ENCODE measurements around the gene SSTR3.

DNA sequence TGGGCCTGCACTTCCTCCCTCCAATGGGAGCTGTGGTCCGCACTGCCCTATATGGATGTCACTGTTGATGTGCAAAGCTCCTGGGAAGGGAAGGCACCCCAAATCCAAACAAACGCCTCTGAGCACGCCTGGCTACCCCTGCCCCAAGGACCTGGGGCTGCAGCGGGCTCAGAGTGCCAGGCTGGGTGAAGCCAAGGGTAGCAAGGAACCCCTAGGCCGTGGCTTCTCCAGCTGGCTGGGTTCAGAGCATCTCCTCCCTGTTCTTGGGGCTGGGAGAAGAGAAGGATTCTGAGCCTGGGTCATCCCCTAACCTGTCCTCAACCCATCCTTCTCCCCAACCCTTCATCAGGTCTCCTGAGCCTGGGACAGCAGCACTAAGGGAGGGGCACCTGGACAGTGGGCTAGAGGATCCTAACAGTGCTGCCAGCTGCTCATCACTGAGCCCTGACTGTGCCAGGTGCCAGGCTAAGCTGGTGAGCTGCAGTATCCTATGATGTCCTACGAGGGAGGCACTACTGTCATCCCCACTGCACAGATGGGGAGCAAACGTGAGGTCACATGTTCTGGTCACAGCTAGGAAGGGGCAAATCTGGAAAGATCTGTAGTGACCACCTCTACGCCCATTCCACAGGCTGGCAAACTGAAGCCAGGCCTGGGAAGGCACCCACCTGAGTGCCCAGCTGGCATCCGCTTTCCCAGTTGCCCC is 3.0 kb downstream of the SSTR3 start:
- TF ChIP-seq POLR2AphosphoS5 (IDR thresholded peaks at IDR 0.05) = no peak
- TF ChIP-seq POLR2A (IDR thresholded peaks at IDR 0.05) = no peak
- TF ChIP-seq, protein P1, sequence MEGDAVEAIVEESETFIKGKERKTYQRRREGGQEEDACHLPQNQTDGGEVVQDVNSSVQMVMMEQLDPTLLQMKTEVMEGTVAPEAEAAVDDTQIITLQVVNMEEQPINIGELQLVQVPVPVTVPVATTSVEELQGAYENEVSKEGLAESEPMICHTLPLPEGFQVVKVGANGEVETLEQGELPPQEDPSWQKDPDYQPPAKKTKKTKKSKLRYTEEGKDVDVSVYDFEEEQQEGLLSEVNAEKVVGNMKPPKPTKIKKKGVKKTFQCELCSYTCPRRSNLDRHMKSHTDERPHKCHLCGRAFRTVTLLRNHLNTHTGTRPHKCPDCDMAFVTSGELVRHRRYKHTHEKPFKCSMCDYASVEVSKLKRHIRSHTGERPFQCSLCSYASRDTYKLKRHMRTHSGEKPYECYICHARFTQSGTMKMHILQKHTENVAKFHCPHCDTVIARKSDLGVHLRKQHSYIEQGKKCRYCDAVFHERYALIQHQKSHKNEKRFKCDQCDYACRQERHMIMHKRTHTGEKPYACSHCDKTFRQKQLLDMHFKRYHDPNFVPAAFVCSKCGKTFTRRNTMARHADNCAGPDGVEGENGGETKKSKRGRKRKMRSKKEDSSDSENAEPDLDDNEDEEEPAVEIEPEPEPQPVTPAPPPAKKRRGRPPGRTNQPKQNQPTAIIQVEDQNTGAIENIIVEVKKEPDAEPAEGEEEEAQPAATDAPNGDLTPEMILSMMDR (IDR thresholded peaks at IDR 0.05) = no peak

Measured in sigmoid colon (tissue), 4 donors.